GM12878 (cell line): ENCODE measurements around the gene SP100. TPM values are rescaled to one million over a fixed set of nuclear protein-coding genes. Genes with fewer than 3 reads are reported as not detected.

ENCODE experiments used
- ATAC-seq: fragments of 200-7000 bp; cut with Tn5 transposase; 3 replicates; pipeline ENCODE4 v1.9.1; 2020; ENCODE audit warnings: mild to moderate bottlenecking, moderate library complexity
- BruUV-seq: library from RNA; stranded (reverse); fragments of 400-500 nt; replicated peaks from 2 replicates; lab custom pipeline; 2021; lab: Mats Ljungman, UMichigan
- CTCF ChIA-PET: fragments of 300-600 bp; sonication (Branson Sonifier 250); formaldehyde crosslinking; extraction: SDS; loops from one replicate; lab custom pipeline; 2021; ENCODE audit warnings: inconsistent platforms; lab: Yijun Ruan, JAX
- POLR2A ChIA-PET: fragments of 350-600 bp; formaldehyde crosslinking; extraction: SDS; loops from one replicate; lab custom pipeline; 2021; ENCODE audit warnings: inconsistent platforms; lab: Charles Lee
- RAD21 ChIA-PET: fragments of 300-600 bp; sonication (Branson Sonifier 250); formaldehyde crosslinking; loops from one replicate; lab custom pipeline; 2023; ENCODE audit warnings: antibody characterized with exemption; ENCODE audit not compliant: unreplicated experiment; lab: Charles Lee
- SMC1A ChIA-PET: fragments of 300-600 bp; sonication (Branson Sonifier 250); formaldehyde crosslinking; loops from one replicate; lab custom pipeline; 2023; ENCODE audit not compliant: unreplicated experiment, uncharacterized antibody; lab: Charles Lee
- DNase-seq: peaks from one replicate; pipeline ENCODE4 v3.0.0-alpha.2; 2011; ENCODE audit warnings: low read depth, low spot score
- FAIRE-seq: peaks from 3 replicates; lab custom pipeline; 2011; peaks lifted over from hg19 to GRCh38; lab: Jason Lieb, UNC
- H2AFZ ChIP-seq: 2 replicates; pipeline ENCODE4 v1.6.0; 2011; ENCODE audit warnings: low read depth, low read length, control low read depth; ENCODE audit not compliant: control insufficient read depth
- H3K27ac ChIP-seq: 2 replicates; pipeline ENCODE4 v1.5.1; 2011; ENCODE audit warnings: control low read depth; ENCODE audit not compliant: control insufficient read depth, insufficient read depth
- H3K27me3 ChIP-seq, 2 experiments: replicated peaks in 1 of 2; 2 replicates each; pipeline versions ENCODE4 v1.6.0 to v1.6.1; 2011; ENCODE audit warnings: low read length in 1 of 2; ENCODE audit not compliant: control insufficient read depth in 2 of 2, insufficient read depth in 2 of 2
- H3K36me3 ChIP-seq, 2 experiments: 2 replicates each; pipeline ENCODE4 v1.5.1; 2011; ENCODE audit warnings: low read length in 1 of 2; ENCODE audit not compliant: control insufficient read depth in 2 of 2, insufficient read depth in 2 of 2
- H3K4me1 ChIP-seq: 2 replicates; pipeline ENCODE4 v1.6.1; 2011; ENCODE audit warnings: mild to moderate bottlenecking, low read length, moderate library complexity, mixed read lengths; ENCODE audit not compliant: control insufficient read depth, insufficient read depth
- H3K4me2 ChIP-seq: 2 replicates; pipeline ENCODE4 v1.6.0; 2011; ENCODE audit warnings: control low read depth; ENCODE audit not compliant: control insufficient read depth, insufficient read depth
- H3K4me3 ChIP-seq: fragments of 200-600 bp; sonication (generic); 2 replicates; pipeline ENCODE4 v1.5.1; 2016
- H3K79me2 ChIP-seq: 2 replicates; pipeline ENCODE4 v1.6.0; 2011; ENCODE audit warnings: low read length; ENCODE audit not compliant: control insufficient read depth, insufficient read depth
- H3K9ac ChIP-seq: 2 replicates; pipeline ENCODE4 v1.8.0; 2011; ENCODE audit warnings: low read length, control low read depth, mixed read lengths; ENCODE audit not compliant: control insufficient read depth, insufficient read depth
- H3K9me3 ChIP-seq: replicated peaks from 3 replicates; pipeline ENCODE4 v1.5.1; 2011; ENCODE audit warnings: mild to moderate bottlenecking, low read length; ENCODE audit not compliant: control insufficient read depth, insufficient read depth
- H4K20me1 ChIP-seq: 2 replicates; pipeline ENCODE4 v1.6.0; 2011; ENCODE audit not compliant: control insufficient read depth, insufficient read depth
- CBX5 ChIP-seq: sonication (generic); IDR thresholded peaks from 2 replicates; pipeline ENCODE4 v1.6.1; 2016; ENCODE audit warnings: low read depth, moderate library complexity, mild to moderate bottlenecking, inconsistent platforms
- EZH2 ChIP-seq: IDR thresholded peaks from 2 replicates; pipeline ENCODE4 v1.6.1; 2012; ENCODE audit warnings: low read depth, mild to moderate bottlenecking, control low read depth, inconsistent platforms, low read length, borderline replicate concordance; ENCODE audit not compliant: control insufficient read depth
- GATAD2B ChIP-seq: fragments of 450-650 bp; conservative IDR thresholded peaks from 2 replicates; pipeline ENCODE4 v1.6.1; 2017; ENCODE audit warnings: low read depth, mild to moderate bottlenecking, moderate library complexity
- MEF2B ChIP-seq: fragments of 450-650 bp; IDR thresholded peaks from 2 replicates; pipeline ENCODE4 v1.6.1; 2018; ENCODE audit warnings: mild to moderate bottlenecking, moderate library complexity; ENCODE audit not compliant: partially characterized antibody, poor library complexity, severe bottlenecking
- PAX5 ChIP-seq: IDR thresholded peaks from 2 replicates; pipeline ENCODE4 v1.6.1; 2011; ENCODE audit warnings: low read depth, low read length, borderline replicate concordance
- SMAD1 ChIP-seq: fragments of 450-650 bp; IDR thresholded peaks from 2 replicates; pipeline ENCODE4 v1.6.1; 2018; ENCODE audit warnings: mild to moderate bottlenecking, low read depth; ENCODE audit not compliant: partially characterized antibody
- SUPT20H ChIP-seq: IDR thresholded peaks from 2 replicates; pipeline ENCODE4 v1.6.1; 2011; ENCODE audit warnings: low read depth, mild to moderate bottlenecking, low read length, moderate library complexity, borderline replicate concordance; ENCODE audit not compliant: control insufficient read depth
- TARDBP ChIP-seq: IDR thresholded peaks from 2 replicates; pipeline ENCODE4 v1.6.1; 2016; ENCODE audit warnings: borderline replicate concordance
- ZZZ3 ChIP-seq: IDR thresholded peaks from 2 replicates; pipeline ENCODE4 v1.6.1; 2011; ENCODE audit warnings: low read depth; ENCODE audit not compliant: control insufficient read depth, insufficient read length
- WGBS: methylation state at CpG from one replicate; pipeline ENCODE4 v1.1.6; 2016; ENCODE audit warnings: low lambda C conversion rate; ENCODE audit not compliant: insufficient replicate concordance, insufficient coverage; ENCODE audit errors: missing lambda C conversion rate; 5-methylcytosine and 5-hydroxymethylcytosine counted together
- in situ Hi-C: fragments of 300-500 bp; cut with MboI; formaldehyde crosslinking; loops from 9 replicates; pipeline ENCODE4 v1.14.3; 2018; ENCODE audit warnings: mixed read lengths
- intact Hi-C: fragments of 100-400 bp; cut with micrococcal nuclease; formaldehyde crosslinking; loops from one replicate; pipeline ENCODE4 v1.14.2; 2022; ENCODE audit not compliant: unreplicated experiment
- polyA plus RNA-seq, 11 experiments: library from polyadenylated mRNA; depleted of rRNA in 4 of 11; unstranded in 6 of 11; stranded (reverse) in 5 of 11; fragments of >200 nt; fragmentation: Nextera tagmentation in 4 of 11; fragmentation: Illumina TruSeq in 1 of 11; extraction: Ambion mirVana in 4 of 11; extraction: Trizol in 1 of 11; gene quantifications; 1 replicate in 1 of 11; 2 replicates in 10 of 11; pipeline versions ENCODE4 v1.2.1 to v1.2.3, GENCODE V29; 2011 to 2016; ENCODE audit warnings: inconsistent platforms in 2 of 11, missing spikeins in 2 of 11, low read depth in 1 of 11
- total RNA-seq, 4 experiments: library from RNA; depleted of rRNA in 3 of 4; stranded (reverse); fragments of >200 nt in 3 of 4; fragmentation: Illumina TruSeq in 1 of 4; extraction: Trizol in 1 of 4; gene quantifications; 2 replicates each; pipeline versions ENCODE4 v1.2.1 to v1.2.3, GENCODE V29; 2013 to 2021
- TF ChIP-seq, protein P1 (sequence below): IDR thresholded peaks from 2 replicates; pipeline ENCODE4 v1.6.1; 2011; ENCODE audit warnings: low read depth, low read length, improper control_type of control experiment, borderline replicate concordance
- TF ChIP-seq, protein P2 (sequence below): IDR thresholded peaks from 2 replicates; pipeline ENCODE4 v1.6.1; 2012; ENCODE audit warnings: low read depth, low read length, improper control_type of control experiment
- TF ChIP-seq, protein P3 (sequence below): fragments of 450-650 bp; formaldehyde crosslinking; IDR thresholded peaks from 2 replicates; pipeline ENCODE4 v1.4.0; 2022; ENCODE audit warnings: mild to moderate bottlenecking, moderate library complexity
- TF ChIP-seq, protein P4 (sequence below): fragments of 450-650 bp; IDR thresholded peaks from 2 replicates; pipeline ENCODE4 v1.6.1; 2018; ENCODE audit warnings: borderline replicate concordance, mild to moderate bottlenecking; ENCODE audit not compliant: partially characterized antibody

Gene SP100
- total and polyA plus RNA-seq, 10 of the 15 experiments (the other 5 are each of a cell fraction or from before 2014, with no cell fraction given): 109 to 239 (median 180) TPM

DNA sequence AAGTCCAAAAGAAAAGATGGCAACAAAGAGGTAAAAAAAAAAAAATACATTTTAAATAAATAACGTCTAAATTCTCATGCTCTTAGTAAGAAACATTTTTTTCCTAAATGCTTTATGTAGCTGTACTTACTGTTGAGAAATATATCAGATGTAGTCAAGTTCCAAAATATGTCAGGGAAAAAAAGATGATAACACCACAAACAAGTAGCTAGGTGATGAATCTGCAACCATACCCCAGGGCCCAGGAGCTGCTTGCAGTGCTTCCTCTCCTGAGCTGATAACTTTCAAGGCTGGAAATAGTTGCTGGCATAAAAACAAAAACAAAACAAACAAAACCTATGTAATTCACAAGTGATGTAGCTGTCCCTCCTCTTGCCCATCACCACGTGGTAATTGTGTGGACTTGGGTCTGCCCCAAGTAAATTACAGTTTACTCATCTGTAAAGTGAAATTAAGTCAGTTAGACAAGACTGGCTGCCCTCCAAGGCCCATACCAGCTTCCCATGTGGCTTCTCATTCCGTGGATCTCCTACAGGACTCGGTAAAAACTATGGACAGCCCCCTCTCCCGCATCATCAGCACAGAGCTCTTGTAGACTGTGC lies 82.6 kb downstream of the SP100 start (continued):
- TF ChIP-seq, protein P1, sequence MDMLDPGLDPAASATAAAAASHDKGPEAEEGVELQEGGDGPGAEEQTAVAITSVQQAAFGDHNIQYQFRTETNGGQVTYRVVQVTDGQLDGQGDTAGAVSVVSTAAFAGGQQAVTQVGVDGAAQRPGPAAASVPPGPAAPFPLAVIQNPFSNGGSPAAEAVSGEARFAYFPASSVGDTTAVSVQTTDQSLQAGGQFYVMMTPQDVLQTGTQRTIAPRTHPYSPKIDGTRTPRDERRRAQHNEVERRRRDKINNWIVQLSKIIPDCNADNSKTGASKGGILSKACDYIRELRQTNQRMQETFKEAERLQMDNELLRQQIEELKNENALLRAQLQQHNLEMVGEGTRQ: no peak
- TF ChIP-seq, all 136 proteins: peak for 0

DNA sequence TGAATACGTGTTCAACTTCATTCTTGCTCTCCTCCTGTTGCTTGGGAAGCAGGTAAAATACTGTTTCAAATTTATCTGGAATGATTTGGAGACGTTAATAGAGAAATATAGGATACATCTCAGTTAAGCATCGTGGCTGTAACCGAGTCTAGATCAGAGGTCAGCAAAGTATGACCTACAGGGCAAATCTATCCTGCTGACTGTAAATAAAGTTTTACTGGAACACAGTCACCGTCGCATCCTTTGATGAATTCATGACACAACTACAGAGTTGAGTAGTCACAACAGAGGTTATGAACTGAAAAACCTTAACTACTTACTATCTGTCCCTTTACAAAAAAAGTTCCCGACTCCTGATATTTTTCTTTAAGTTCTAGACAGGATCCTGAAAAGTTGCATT lies 86.6 kb downstream of the SP100 start:
- ChIA-PET SMC1A (interaction anchor here (2.2 kb wide), 2 partner anchors 31 to 35 kb away, joined by 6 to 8 read pairs; no protein-coding TSS in a partner anchor), POLR2A (no interaction called here), CTCF (no interaction called here), RAD21 (interaction anchor here (1.2 kb wide), 1 partner anchor 82 kb away, joined by 4 read pairs; no protein-coding TSS in a partner anchor)
- Histone ChIP-seq H4K20me1 (no peaks in the 10 kb centered on the region), H3K27ac (no peak overlapping the region), H3K9ac (no peak overlapping the region), H3K79me2 (no peaks in the 10 kb centered on the region), H3K36me3 (peaks cover 9 to 34% of the 10 kb centered on the region in 2 experiments), H3K4me2 (no peak overlapping the region), H3K27me3 (no peaks in the 10 kb centered on the region), H2AFZ (no peak overlapping the region), H3K4me1 (peaks cover 6% of the 10 kb centered on the region; the same call in 1 of the 2 replicates), H3K4me3 (no peak overlapping the region), H3K9me3 (no peaks in the 10 kb centered on the region)
- FAIRE-seq (no peak), DNase-seq (no peak), ATAC-seq (no peak)
- in situ Hi-C loops (no loop called here), intact Hi-C loops (no loop called here)
- WGBS: 74% methylated on average over 7 of the region's 7 CpGs
- BruUV-seq: no TSS peak
- TF ChIP-seq PAX5 (no peak), EZH2 (no peak), SMAD1 (no peak), ZZZ3 (no peak), SUPT20H (no peak), GATAD2B (no peak), TARDBP (no peak), CBX5 (no peak), MEF2B (no peak)
- TF ChIP-seq, protein P2, sequence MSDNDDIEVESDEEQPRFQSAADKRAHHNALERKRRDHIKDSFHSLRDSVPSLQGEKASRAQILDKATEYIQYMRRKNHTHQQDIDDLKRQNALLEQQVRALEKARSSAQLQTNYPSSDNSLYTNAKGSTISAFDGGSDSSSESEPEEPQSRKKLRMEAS: no peak
- TF ChIP-seq, protein P3, sequence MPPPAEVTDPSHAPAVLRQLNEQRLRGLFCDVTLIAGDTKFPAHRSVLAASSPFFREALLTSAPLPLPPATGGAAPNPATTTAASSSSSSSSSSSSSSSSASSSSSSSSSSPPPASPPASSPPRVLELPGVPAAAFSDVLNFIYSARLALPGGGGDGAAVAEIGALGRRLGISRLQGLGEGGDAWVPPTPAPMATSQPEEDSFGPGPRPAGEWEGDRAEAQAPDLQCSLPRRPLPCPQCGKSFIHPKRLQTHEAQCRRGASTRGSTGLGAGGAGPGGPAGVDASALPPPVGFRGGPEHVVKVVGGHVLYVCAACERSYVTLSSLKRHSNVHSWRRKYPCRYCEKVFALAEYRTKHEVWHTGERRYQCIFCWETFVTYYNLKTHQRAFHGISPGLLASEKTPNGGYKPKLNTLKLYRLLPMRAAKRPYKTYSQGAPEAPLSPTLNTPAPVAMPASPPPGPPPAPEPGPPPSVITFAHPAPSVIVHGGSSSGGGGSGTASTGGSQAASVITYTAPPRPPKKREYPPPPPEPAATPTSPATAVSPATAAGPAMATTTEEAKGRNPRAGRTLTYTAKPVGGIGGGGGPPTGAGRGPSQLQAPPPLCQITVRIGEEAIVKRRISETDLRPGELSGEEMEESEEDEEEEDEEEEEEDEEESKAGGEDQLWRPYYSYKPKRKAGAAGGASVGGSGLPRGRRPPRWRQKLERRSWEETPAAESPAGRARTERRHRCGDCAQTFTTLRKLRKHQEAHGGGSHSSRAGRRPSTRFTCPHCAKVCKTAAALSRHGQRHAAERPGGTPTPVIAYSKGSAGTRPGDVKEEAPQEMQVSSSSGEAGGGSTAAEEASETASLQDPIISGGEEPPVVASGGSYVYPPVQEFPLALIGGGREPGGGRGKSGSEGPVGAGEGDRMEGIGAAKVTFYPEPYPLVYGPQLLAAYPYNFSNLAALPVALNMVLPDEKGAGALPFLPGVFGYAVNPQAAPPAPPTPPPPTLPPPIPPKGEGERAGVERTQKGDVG: no peak
- TF ChIP-seq, protein P4, sequence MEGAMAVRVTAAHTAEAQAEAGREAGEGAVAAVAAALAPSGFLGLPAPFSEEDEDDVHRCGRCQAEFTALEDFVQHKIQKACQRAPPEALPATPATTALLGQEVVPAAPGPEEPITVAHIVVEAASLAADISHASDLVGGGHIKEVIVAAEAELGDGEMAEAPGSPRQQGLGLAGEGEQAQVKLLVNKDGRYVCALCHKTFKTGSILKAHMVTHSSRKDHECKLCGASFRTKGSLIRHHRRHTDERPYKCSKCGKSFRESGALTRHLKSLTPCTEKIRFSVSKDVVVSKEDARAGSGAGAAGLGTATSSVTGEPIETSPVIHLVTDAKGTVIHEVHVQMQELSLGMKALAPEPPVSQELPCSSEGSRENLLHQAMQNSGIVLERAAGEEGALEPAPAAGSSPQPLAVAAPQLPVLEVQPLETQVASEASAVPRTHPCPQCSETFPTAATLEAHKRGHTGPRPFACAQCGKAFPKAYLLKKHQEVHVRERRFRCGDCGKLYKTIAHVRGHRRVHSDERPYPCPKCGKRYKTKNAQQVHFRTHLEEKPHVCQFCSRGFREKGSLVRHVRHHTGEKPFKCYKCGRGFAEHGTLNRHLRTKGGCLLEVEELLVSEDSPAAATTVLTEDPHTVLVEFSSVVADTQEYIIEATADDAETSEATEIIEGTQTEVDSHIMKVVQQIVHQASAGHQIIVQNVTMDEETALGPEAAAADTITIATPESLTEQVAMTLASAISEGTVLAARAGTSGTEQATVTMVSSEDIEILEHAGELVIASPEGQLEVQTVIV: no peak
